ENCODE measurements around the gene DDX24. TPM values are rescaled to one million over a fixed set of nuclear protein-coding genes. Genes with fewer than 3 reads are reported as not detected.
A peak's percentile ranks its signal among the peaks of the same experiment; 100 is the strongest.

The DDX24 gene
- total RNA-seq, 4 donors from 2014 or later = 66.2 to 210 (median 72.5) TPM

DNA sequence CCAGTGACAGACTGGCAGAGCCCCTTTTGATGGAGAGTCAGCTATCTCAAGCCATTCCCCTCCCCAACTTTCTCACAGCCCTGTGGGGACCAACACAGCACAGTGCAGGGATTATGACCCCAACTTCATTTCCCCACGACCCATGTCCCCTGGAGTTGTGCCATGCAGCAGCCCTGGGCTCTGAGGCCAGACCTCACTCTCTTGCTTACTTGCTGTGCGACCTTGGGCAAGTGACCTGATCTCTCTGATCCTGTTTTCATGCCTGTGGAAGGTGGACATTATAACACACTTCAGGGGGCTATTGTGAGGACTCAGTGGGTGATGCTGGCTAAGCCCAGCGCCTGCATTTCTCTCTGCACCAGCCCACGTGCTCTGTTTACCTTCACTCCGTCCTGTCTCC is 40.8 kb downstream of the DDX24 start:
- Histone ChIP-seq H3K36me3 (no peaks in the 10 kb centered on the region), H3K4me3 (no peak overlapping the region), H3K4me1 (peaks cover 0 to 12% (median 0%) of the 10 kb centered on the region in 4 donors), H3K27ac (no peak overlapping the region), H3K9me3 (no peaks in the 10 kb centered on the region), H3K27me3 (no peaks in the 10 kb centered on the region)
- no peak for TF ChIP-seq POLR2A (IDR thresholded peaks at IDR 0.05)
- TF ChIP-seq, protein P1, sequence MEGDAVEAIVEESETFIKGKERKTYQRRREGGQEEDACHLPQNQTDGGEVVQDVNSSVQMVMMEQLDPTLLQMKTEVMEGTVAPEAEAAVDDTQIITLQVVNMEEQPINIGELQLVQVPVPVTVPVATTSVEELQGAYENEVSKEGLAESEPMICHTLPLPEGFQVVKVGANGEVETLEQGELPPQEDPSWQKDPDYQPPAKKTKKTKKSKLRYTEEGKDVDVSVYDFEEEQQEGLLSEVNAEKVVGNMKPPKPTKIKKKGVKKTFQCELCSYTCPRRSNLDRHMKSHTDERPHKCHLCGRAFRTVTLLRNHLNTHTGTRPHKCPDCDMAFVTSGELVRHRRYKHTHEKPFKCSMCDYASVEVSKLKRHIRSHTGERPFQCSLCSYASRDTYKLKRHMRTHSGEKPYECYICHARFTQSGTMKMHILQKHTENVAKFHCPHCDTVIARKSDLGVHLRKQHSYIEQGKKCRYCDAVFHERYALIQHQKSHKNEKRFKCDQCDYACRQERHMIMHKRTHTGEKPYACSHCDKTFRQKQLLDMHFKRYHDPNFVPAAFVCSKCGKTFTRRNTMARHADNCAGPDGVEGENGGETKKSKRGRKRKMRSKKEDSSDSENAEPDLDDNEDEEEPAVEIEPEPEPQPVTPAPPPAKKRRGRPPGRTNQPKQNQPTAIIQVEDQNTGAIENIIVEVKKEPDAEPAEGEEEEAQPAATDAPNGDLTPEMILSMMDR (IDR thresholded peaks at IDR 0.05) = no peak
- DNase-seq = no peak

DNA sequence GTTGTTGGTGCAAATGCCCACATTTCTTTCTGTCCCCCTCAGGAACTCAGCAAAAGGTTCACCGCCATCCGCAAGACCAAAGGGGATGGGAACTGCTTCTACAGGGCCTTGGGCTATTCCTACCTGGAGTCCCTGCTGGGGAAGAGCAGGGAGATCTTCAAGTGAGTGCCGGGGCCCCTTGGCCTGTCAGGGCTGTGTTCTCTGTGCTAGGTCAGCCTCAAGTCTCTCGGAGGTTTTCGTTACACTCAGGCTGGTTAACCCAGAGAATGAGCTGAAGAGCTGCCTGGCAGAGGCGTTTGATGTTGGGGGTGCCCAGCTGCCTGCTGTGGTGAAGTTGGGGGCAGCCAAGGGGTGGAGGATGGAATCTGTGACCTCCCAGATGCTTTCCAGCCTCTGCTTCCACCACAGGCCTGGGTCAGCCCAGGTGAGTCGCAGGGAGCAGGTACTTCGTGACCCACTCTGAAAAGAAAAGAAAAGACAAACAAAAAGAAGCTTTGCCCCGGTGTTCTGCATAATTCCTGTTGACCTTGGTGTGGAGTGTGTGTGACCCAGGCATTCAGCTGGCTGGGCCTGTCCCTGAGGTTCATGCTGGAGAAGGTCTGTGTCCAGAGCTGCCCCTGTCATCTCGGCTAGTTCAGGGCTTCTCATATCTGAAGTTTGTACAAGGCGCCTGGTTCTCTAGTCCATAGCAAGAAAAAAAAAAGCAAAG is 41.9 kb downstream of the DDX24 start:
- no peak overlapping the region for H3K27ac ChIP-seq
- no peak for DNase-seq
- peaks cover 0 to 12% (median 0%) of the 10 kb centered on the region in 4 donors for H3K4me1 ChIP-seq
- no peaks in the 10 kb centered on the region for H3K36me3 ChIP-seq
- H3K9me3 ChIP-seq = no peaks in the 10 kb centered on the region
- TF ChIP-seq POLR2A (IDR thresholded peaks at IDR 0.05) = no peak
- TF ChIP-seq, protein P1 (IDR thresholded peaks at IDR 0.05) = no peak
- no peak overlapping the region for H3K4me3 ChIP-seq
- H3K27me3 ChIP-seq = no peaks in the 10 kb centered on the region

DNA sequence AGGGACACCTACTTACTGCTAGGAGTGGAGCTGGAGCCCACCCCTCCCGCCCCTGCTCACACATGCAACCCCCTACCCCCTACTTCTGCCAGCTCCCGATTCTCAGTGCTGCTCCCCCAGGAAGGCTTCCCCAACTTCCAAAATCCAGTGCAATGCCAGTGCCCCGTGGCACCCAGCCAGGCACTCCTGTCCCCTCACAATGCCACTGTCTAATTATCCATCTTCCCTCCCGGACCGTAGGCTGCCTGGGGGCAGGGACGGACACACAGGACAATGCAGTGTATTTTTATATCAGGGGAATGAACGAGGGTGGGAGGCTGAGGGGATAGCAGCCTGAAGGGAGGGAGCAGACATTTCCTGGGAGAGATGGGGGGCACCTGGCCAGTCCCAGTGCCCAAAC is 42.5 kb downstream of the DDX24 start:
- H3K9me3 ChIP-seq = no peaks in the 10 kb centered on the region

DNA sequence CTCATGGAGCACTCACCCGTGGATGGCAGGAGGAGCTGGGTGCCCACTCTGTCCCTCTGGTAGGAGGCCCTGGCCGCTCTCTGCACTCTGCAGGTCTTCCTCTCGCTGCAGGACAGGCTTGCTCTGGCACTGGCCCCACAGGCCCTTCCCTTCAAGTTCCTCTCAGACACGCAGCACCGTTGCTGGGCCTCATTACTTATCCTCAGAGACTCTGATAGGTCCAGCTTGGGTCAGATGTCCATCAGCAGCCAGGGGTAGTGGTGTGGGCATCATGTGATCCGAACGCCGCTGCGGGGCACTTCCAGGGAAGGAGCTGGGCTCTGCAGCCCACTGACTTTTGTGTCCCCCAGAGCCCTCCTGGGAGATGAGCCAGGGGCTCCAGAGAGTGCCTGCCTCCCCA is 43.0 kb downstream of the DDX24 start:
- Histone ChIP-seq H3K27me3 (no peaks in the 10 kb centered on the region), H3K27ac (no peak overlapping the region), H3K9me3 (no peaks in the 10 kb centered on the region), H3K36me3 (no peaks in the 10 kb centered on the region), H3K4me3 (no peak overlapping the region), H3K4me1 (peaks cover 0 to 12% (median 0%) of the 10 kb centered on the region in 4 donors)
- TF ChIP-seq POLR2A (IDR thresholded peaks at IDR 0.05) = no peak
- TF ChIP-seq, protein P1 (IDR thresholded peaks at IDR 0.05) = no peak
- DNase-seq = no peak

More for the DNA sequence above, 42.5 kb downstream of the DDX24 start:
- Histone ChIP-seq H3K27me3 (no peaks in the 10 kb centered on the region), H3K4me1 (peaks cover 0 to 12% (median 0%) of the 10 kb centered on the region in 4 donors), H3K27ac (no peak overlapping the region), H3K36me3 (no peaks in the 10 kb centered on the region), H3K4me3 (no peak overlapping the region)
- TF ChIP-seq, protein P1 (IDR thresholded peaks at IDR 0.05) = no peak
- TF ChIP-seq POLR2A (IDR thresholded peaks at IDR 0.05) = no peak
- DNase-seq = no peak

DNA sequence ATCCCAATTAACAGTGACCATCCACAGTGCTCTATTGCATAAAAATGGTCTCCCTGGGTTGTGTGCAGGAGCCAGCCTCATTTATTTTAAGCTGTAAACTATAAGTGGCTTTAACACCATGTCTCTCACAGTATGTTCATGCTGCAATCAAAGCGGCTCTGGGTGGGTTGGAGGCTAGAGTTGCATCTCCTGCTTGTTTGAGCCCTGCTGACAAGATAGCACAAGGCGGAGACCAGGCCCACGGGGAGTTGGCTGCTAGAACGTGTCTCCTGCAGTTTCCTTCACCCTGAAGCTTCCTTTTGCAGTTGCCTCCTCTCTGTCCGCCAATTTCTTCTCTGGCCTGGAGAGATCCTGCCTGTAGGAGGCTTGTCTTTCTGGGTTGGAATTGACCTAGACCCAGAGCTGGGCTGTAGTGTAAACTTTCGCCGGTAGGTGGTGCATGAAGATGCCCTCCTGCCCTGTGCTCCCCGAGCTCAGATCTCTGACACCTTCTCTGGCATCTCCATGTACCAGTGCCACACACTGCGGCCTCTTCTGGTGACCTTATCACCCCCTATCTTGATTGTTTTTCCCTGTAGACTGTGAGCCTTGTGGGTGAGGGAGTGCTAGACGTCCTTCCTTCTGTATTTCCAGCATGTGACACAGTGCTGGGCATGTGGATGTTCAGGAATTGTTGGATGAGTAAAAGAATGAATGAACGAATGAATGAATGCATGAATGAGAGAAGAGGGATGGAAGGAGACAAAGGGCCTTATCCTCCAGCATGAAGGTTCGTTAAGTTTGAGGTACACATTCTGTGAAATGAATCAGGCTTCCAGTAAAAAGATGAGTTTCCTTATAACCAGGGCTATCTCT is 44.5 kb downstream of the DDX24 start:
- no peaks in the 10 kb centered on the region for H3K27me3 ChIP-seq
- TF ChIP-seq POLR2A (IDR thresholded peaks at IDR 0.05) = no peak
- TF ChIP-seq, protein P1 (IDR thresholded peaks at IDR 0.05) = peak; percentile 74 to 88 (median 86)
- H3K36me3 ChIP-seq = no peaks in the 10 kb centered on the region
- H3K9me3 ChIP-seq = no peaks in the 10 kb centered on the region
- peaks cover 0 to 2% (median 0%) of the 10 kb centered on the region in 4 donors for H3K4me1 ChIP-seq
- H3K27ac ChIP-seq = no peak overlapping the region
- peak; percentile 73 to 90 (median 80) for DNase-seq
- no peak overlapping the region for H3K4me3 ChIP-seq
